HG03135 (cell line): ENCODE results near the gene TRPV3.
"Not testable (repeated sequence)": the region's sequence is repeated elsewhere in the genome, so short reads cannot be mapped to it uniquely, and the experiment has no call there.

Experiments used
- ATAC-seq: cut with Tn5 transposase; IDR thresholded peaks from one replicate; pipeline ENCODE4 v1.9.1; 2021; ENCODE audit warnings: mild to moderate bottlenecking, moderate library complexity; ENCODE audit not compliant: unreplicated experiment

The TRPV3 gene

GRCh38 chr17:3475812-3476610 is 81.6 kb downstream of the TRPV3 start, which contains the start of gene ASPA:
ASPA (plus strand) TSS chr17:3475997; CDS start chr17:3476160, 163 bp downstream.
- no peak for ATAC-seq

- no peak for ATAC-seq
Observed at GRCh38 chr17:3475251-3475685, 82.3 kb downstream of the TRPV3 start.

GRCh38 chr17:3474212-3474611 is 83.4 kb downstream of the TRPV3 start:
- ATAC-seq = no peak

- no peak for ATAC-seq
Observed at GRCh38 chr17:3472137-3472536, 85.5 kb downstream of the TRPV3 start.

GRCh38 chr17:3471599-3471998 is 86.0 kb downstream of the TRPV3 start, which contains the start of gene SPATA22:
SPATA22 (minus strand) TSS chr17:3471819; CDS start chr17:3469325, 2,494 bp downstream.
- ATAC-seq = no peak

- ATAC-seq = no peak
Observed at GRCh38 chr17:3469529-3469928, 88.1 kb downstream of the TRPV3 start.

- not testable (repeated sequence) for ATAC-seq
Observed at GRCh38 chr17:3466355-3466754, 91.3 kb downstream of the TRPV3 start.
